H1 (cell line): ENCODE data around the gene FAM167B. TPM values are rescaled to one million over a fixed set of nuclear protein-coding genes. Genes with fewer than 3 reads are reported as not detected.

Experiments
- CTCF ChIA-PET: fragments of 300-600 bp; sonication (Branson Sonifier 250); formaldehyde crosslinking; loops from one replicate; lab custom pipeline; 2021; ENCODE audit not compliant: partially characterized antibody; lab: Charles Lee
- POLR2A ChIA-PET: fragments of 300-600 bp; sonication (Branson Sonifier 250); formaldehyde crosslinking; loops from one replicate; lab custom pipeline; 2021; ENCODE audit warnings: inconsistent platforms; ENCODE audit not compliant: partially characterized antibody; lab: Charles Lee
- DNase-seq, 2 experiments: peaks; one replicate each; pipeline versions ENCODE4 v3.0.0 to v3.0.0-alpha.2; 2010 to 2022; ENCODE audit warnings: low spot score in 2 of 2, low read depth in 1 of 2, mixed read lengths in 1 of 2
- FAIRE-seq: peaks from 2 replicates; lab custom pipeline; 2011; peaks lifted over from hg19 to GRCh38; lab: Jason Lieb, UNC
- H2AFZ ChIP-seq: 2 replicates; pipeline ENCODE4 v1.8.1; 2012; ENCODE audit warnings: low read length, inconsistent platforms
- H2AK5ac ChIP-seq: 2 replicates; pipeline ENCODE4 v1.6.1; 2013; ENCODE audit warnings: low read depth, low read length
- H2BK120ac ChIP-seq: replicated peaks from 2 replicates; pipeline ENCODE3; 2013; ENCODE audit warnings: low read depth, low read length, inconsistent platforms
- H2BK12ac ChIP-seq: 2 replicates; pipeline ENCODE4 v1.6.1; 2013; ENCODE audit warnings: low read depth, low read length
- H2BK15ac ChIP-seq: 2 replicates; pipeline ENCODE4 v1.6.1; 2013; ENCODE audit warnings: low read length
- H2BK20ac ChIP-seq: 2 replicates; pipeline ENCODE4 v1.6.1; 2013; ENCODE audit warnings: low read length
- H2BK5ac ChIP-seq: 2 replicates; pipeline ENCODE4 v1.6.1; 2013; ENCODE audit warnings: low read depth, low read length
- H3K14ac ChIP-seq: 2 replicates; pipeline ENCODE4 v1.6.1; 2013; ENCODE audit warnings: inconsistent platforms; ENCODE audit not compliant: insufficient read length
- H3K18ac ChIP-seq: 2 replicates; pipeline ENCODE4 v1.6.1; 2013; ENCODE audit warnings: low read length; ENCODE audit errors: extremely low read depth
- H3K23ac ChIP-seq: 2 replicates; pipeline ENCODE4 v1.6.1; 2013; ENCODE audit warnings: inconsistent platforms; ENCODE audit not compliant: insufficient read length
- H3K23me2 ChIP-seq: 2 replicates; pipeline ENCODE4 v1.6.1; 2013; ENCODE audit warnings: low read depth, low read length
- H3K27ac ChIP-seq: 2 replicates; pipeline ENCODE4 v1.6.1; 2011; ENCODE audit warnings: low read depth, low read length, inconsistent platforms
- H3K27me3 ChIP-seq, 4 experiments: replicated peaks in 1 of 4; 1 replicate in 1 of 4; 2 replicates in 3 of 4; pipeline versions ENCODE4 v1.6.1 to v1.8.1; 2011 to 2013; ENCODE audit warnings: low read length in 3 of 4, mild to moderate bottlenecking in 3 of 4, inconsistent platforms in 2 of 4, mixed read lengths in 2 of 4, moderate library complexity in 1 of 4; ENCODE audit not compliant: control insufficient read depth in 3 of 4, insufficient read depth in 3 of 4; ENCODE audit errors: extremely low read depth in 1 of 4
- H3K36me3 ChIP-seq, 4 experiments: 2 replicates each; pipeline versions ENCODE4 v1.6.1 to v1.8.1; 2011 to 2013; ENCODE audit warnings: mild to moderate bottlenecking in 4 of 4, low read length in 3 of 4, moderate library complexity in 2 of 4, control low read depth in 1 of 4, inconsistent platforms in 1 of 4; ENCODE audit not compliant: insufficient read depth in 4 of 4, control insufficient read depth in 2 of 4
- H3K4ac ChIP-seq: replicated peaks from 2 replicates; pipeline ENCODE3; 2013; ENCODE audit warnings: low read length, low read depth, mixed read lengths, inconsistent platforms; ENCODE audit not compliant: insufficient read length
- H3K4me1 ChIP-seq, 4 experiments: replicated peaks in 1 of 4; 1 replicate in 1 of 4; 2 replicates in 3 of 4; pipeline versions ENCODE4 v1.6.1 to v1.8.1; 2011 to 2013; ENCODE audit warnings: low read length in 3 of 4, inconsistent platforms in 2 of 4, mixed read lengths in 1 of 4; ENCODE audit not compliant: insufficient read depth in 4 of 4, control insufficient read depth in 3 of 4
- H3K4me2 ChIP-seq, 2 experiments: 2 replicates each; pipeline versions ENCODE4 v1.6.1 to v1.8.1; 2011 to 2013; ENCODE audit warnings: low read depth in 2 of 2, low read length in 2 of 2, control low read depth in 1 of 2, inconsistent platforms in 1 of 2, mild to moderate bottlenecking in 1 of 2; ENCODE audit not compliant: insufficient read depth in 1 of 2
- H3K4me3 ChIP-seq, 4 experiments: fragments of 200-600, 300-600 bp in 1 of 4; sonication (generic), shearing (Covaris generic), sonication (Bioruptor Twin) in 1 of 4; 2 replicates each; pipeline versions ENCODE4 v1.5.1 to v1.8.1; 2011 to 2016; ENCODE audit warnings: low read length in 4 of 4, low read depth in 3 of 4, control low read depth in 2 of 4, inconsistent platforms in 2 of 4, mild to moderate bottlenecking in 2 of 4, mixed read lengths in 1 of 4, moderate library complexity in 1 of 4; ENCODE audit not compliant: insufficient read depth in 2 of 4; ENCODE audit errors: extremely low read depth in 1 of 4
- H3K56ac ChIP-seq: replicated peaks from 2 replicates; pipeline ENCODE3; 2013; ENCODE audit warnings: low read depth, mild to moderate bottlenecking, mixed read lengths, low read length, inconsistent platforms; ENCODE audit not compliant: insufficient read length
- H3K79me1 ChIP-seq: 2 replicates; pipeline ENCODE4 v1.6.1; 2013; ENCODE audit warnings: low read depth, low read length, control low read depth
- H3K79me2 ChIP-seq, 2 experiments: 2 replicates each; pipeline versions ENCODE4 v1.6.1 to v1.8.1; 2012 to 2013; ENCODE audit warnings: low read length in 2 of 2, mild to moderate bottlenecking in 2 of 2, inconsistent platforms in 1 of 2; ENCODE audit not compliant: insufficient read depth in 2 of 2, control insufficient read depth in 1 of 2
- H3K9ac ChIP-seq, 4 experiments: replicated peaks in 1 of 4; 1 replicate in 1 of 4; 2 replicates in 3 of 4; pipeline versions ENCODE4 v1.6.1 to v1.8.1; 2011 to 2013; ENCODE audit warnings: low read depth in 3 of 4, low read length in 3 of 4, control low read depth in 2 of 4, mild to moderate bottlenecking in 2 of 4, moderate library complexity in 2 of 4, inconsistent platforms in 1 of 4; ENCODE audit errors: extremely low read depth in 1 of 4
- H3K9me3 ChIP-seq, 2 experiments: 2 replicates each; pipeline versions ENCODE4 v1.6.1 to v1.8.1; 2012 to 2013; ENCODE audit warnings: mild to moderate bottlenecking in 2 of 2, moderate library complexity in 2 of 2, control low read depth in 1 of 2, inconsistent platforms in 1 of 2, low read depth in 1 of 2, low read length in 1 of 2, mixed read lengths in 1 of 2; ENCODE audit not compliant: insufficient read depth in 2 of 2
- H4K20me1 ChIP-seq, 2 experiments: replicated peaks in 1 of 2; 2 replicates each; pipeline versions ENCODE3 to v1.8.1; 2011 to 2013; ENCODE audit warnings: inconsistent platforms in 2 of 2, low read length in 2 of 2, mild to moderate bottlenecking in 1 of 2; ENCODE audit not compliant: insufficient read depth in 2 of 2, control insufficient read depth in 1 of 2
- H4K5ac ChIP-seq: 2 replicates; pipeline ENCODE4 v1.6.1; 2013; ENCODE audit warnings: low read length, low read depth, mixed read lengths, inconsistent platforms; ENCODE audit not compliant: insufficient read length
- H4K8ac ChIP-seq: 2 replicates; pipeline ENCODE4 v1.8.0; 2013; ENCODE audit warnings: mild to moderate bottlenecking, moderate library complexity, low read length, inconsistent platforms; ENCODE audit not compliant: insufficient read depth; ENCODE audit errors: extremely low read depth
- H4K91ac ChIP-seq: replicated peaks from 2 replicates; pipeline ENCODE3; 2013; ENCODE audit warnings: low read length, mixed read lengths, inconsistent platforms; ENCODE audit not compliant: insufficient read length
- ASH2L ChIP-seq: fragments of 200-600, 300-600 bp; sonication (generic); IDR thresholded peaks from one replicate; pipeline ENCODE4 v1.7.1; 2017; ENCODE audit warnings: low read length
- CBX8 ChIP-seq: fragments of 300-800, 300-1000 bp; sonication (generic); IDR thresholded peaks from 2 replicates; pipeline ENCODE4 v1.7.1; 2016; ENCODE audit warnings: low read depth, low read length, borderline replicate concordance
- KDM1A ChIP-seq: fragments of 200-600, 300-600 bp; sonication (generic); IDR thresholded peaks from 2 replicates; pipeline ENCODE4 v1.7.1; 2016; ENCODE audit warnings: mild to moderate bottlenecking, low read length, borderline replicate concordance
- KDM4A ChIP-seq: IDR thresholded peaks from one replicate; pipeline ENCODE4 v1.7.1; 2012; ENCODE audit warnings: low read depth, mild to moderate bottlenecking, moderate library complexity, low read length, inconsistent platforms; ENCODE audit not compliant: severe bottlenecking
- SIN3A ChIP-seq, 2 experiments: IDR thresholded peaks in 1 of 2; conservative IDR thresholded peaks in 1 of 2; 2 replicates each; pipeline ENCODE4 v1.6.1; 2011 to 2012; ENCODE audit warnings: low read length in 2 of 2, improper control_type of control experiment in 1 of 2, low read depth in 1 of 2, mild to moderate bottlenecking in 1 of 2
- SP1 ChIP-seq: IDR thresholded peaks from 2 replicates; pipeline ENCODE4 v1.6.1; 2011; ENCODE audit warnings: low read depth, low read length
- YY1 ChIP-seq: IDR thresholded peaks from 2 replicates; pipeline ENCODE4 v1.6.1; 2011; ENCODE audit warnings: low read depth, mild to moderate bottlenecking, low read length
- WGBS, 2 experiments: shearing (Covaris generic) in 1 of 2; methylation state at CpG; one replicate each; pipeline versions ENCODE4 v1.1.6 to v1.1.7; 2013 to 2015; ENCODE audit warnings: low lambda C conversion rate in 2 of 2, mixed read lengths in 2 of 2, inconsistent platforms in 1 of 2, low coverage in 1 of 2, missing lambda C conversion rate in 1 of 2; ENCODE audit not compliant: insufficient replicate concordance in 2 of 2, insufficient coverage in 1 of 2, insufficient read length in 1 of 2; ENCODE audit errors: extremely low coverage in 1 of 2, missing lambda C conversion rate in 1 of 2; 5-methylcytosine and 5-hydroxymethylcytosine counted together
- polyA plus RNA-seq, 7 experiments: library from polyadenylated mRNA; depleted of rRNA in 3 of 7; stranded (reverse) in 5 of 7; unstranded in 2 of 7; fragments of >200 nt in 5 of 7; fragments of 200-250 nt in 2 of 7; gene quantifications; 1 replicate in 5 of 7; 2 replicates in 1 of 7; 4 replicates in 1 of 7; pipeline versions ENCODE4 v1.2.1 to v1.2.3, GENCODE V29; 2011 to 2013; ENCODE audit warnings: missing spikeins in 2 of 7, mixed read lengths in 2 of 7
- total RNA-seq: library from RNA; stranded (reverse); fragmentation: NEBNext Ultra II Directional; extraction: Animal tissue kit (Norgen Biotek cat#: 25700); gene quantifications from 2 replicates; pipeline ENCODE4 v1.2.1, GENCODE V29; 2021
- TF ChIP-seq, protein P1 (sequence below): IDR thresholded peaks from 2 replicates; pipeline ENCODE4 v1.6.1; 2012; ENCODE audit warnings: inconsistent platforms
- TF ChIP-seq, protein P2 (sequence below): IDR thresholded peaks from 2 replicates; pipeline ENCODE4 v1.6.1; 2012; ENCODE audit warnings: inconsistent platforms

FAM167B gene
- total and polyA plus RNA-seq, 2 of the 8 experiments (the other 6 are each of a cell fraction or from before 2014, with no cell fraction given), result 2.8 to 3.9 TPM

DNA sequence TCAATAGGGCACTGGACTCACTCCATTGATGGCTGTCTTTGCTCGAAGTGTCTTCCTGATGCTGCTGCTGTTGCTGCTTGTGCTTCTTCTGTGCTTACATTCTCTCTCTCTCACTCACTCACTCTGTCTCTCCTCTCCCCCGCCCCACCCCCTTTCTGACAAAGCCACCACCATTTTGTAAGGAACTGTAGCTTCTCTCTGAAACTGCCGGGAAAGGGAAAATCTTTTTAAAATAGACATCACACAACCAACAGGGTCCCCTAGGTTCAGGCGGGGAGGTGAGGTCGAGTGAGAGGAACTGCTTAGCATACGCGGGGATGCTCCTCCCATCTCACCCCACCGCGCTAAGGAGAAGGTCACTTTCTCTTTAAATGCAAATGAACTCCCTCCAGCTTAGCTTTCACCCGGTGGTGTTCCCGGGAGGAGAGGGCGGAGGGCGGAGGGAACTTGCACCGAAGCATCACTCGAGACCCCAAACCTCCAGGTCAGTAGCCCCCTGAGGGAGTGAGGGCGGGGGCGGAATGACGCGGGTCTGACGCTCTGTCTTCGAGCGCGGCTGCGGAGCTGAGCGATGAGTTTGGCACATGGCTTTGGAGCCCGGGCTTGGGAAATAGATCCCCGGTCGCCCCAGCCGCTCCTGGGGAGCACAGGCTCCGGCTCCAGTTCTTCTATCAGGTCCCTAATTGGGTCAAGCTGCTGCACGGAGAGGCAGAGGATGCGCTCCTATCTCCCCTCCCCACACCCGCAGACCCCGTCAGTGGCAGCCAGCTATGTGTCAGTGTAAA, 46.6 kb upstream of the FAM167B start, which contains the start of gene CCDC28B:
TSS of gene CCDC28B (plus strand) at position 370 of the 785 bp plus-strand sequence. CDS start 1,341 bp downstream, outside the sequence.
- Histone ChIP-seq H3K23ac (no peak within 1 kb of the TSS), H2BK20ac (no peak within 1 kb of the TSS), H3K36me3 (peaks cover 9 to 23% (median 15%) of the 10 kb centered on the region in 4 experiments; a peak in 6 of 8 replicates), H3K14ac (no peak within 1 kb of the TSS), H4K91ac (no peak within 1 kb of the TSS), H2BK12ac (peak within 1 kb of the TSS; percentile 80; the same call in 1 of the 2 replicates), H2BK5ac (peak within 1 kb of the TSS; percentile 53), H3K18ac (peak within 1 kb of the TSS; percentile 79; the same call in 1 of the 2 replicates), H3K23me2 (peaks cover 13% of the 10 kb centered on the region; the same call in 1 of the 2 replicates), H3K79me1 (0 out of 2 replicates have a peak, but pooled peaks cover 3% of the 10 kb centered on the region), H3K9ac (peak within 1 kb of the TSS in 2 of 4 experiments; percentile 6 to 14; a peak in 2 of 7 replicates), H3K9me3 (no peaks in the 10 kb centered on the region), H4K8ac (0 out of 2 replicates have a peak within 1 kb of the TSS, but pooled peaks have one; percentile 22), H3K4me3 (peak within 1 kb of the TSS; percentile 47 to 67 (median 62)), H2AK5ac (no peak within 1 kb of the TSS), H3K79me2 (no peaks in the 10 kb centered on the region), H4K5ac (peak within 1 kb of the TSS; percentile 54), H3K27ac (peak within 1 kb of the TSS; percentile 5; the same call in 1 of the 2 replicates), H3K4ac (no peak within 1 kb of the TSS), H3K56ac (no peak within 1 kb of the TSS), H3K4me2 (peak within 1 kb of the TSS; percentile 76 to 92), H2BK15ac (no peak within 1 kb of the TSS), H4K20me1 (peaks cover 3 to 5% of the 10 kb centered on the region in 2 experiments), H3K4me1 (peaks cover 13 to 31% (median 20%) of the 10 kb centered on the region in 4 experiments), H2AFZ (peak within 1 kb of the TSS; percentile 8; the same call in 1 of the 2 replicates), H2BK120ac (no peak within 1 kb of the TSS), H3K27me3 (peaks cover 0 to 4% (median 2%) of the 10 kb centered on the region in 4 experiments; a peak in 3 of 7 replicates)
- FAIRE-seq (peak; percentile 58), DNase-seq (peak in 1 of 2 experiments; percentile 82)
- POLR2A ChIA-PET, result interaction anchor here (0.7 to 21.3 kb wide), 22 partner anchors 8 to 187 kb away, joined by 3 to 332 read pairs (median 6); partner anchors contain the start of genes DCDC2B, EIF3I, HDAC1 and IQCC
- CTCF ChIA-PET, result interaction anchor here (0.7 to 4.2 kb wide), 8 partner anchors 9 to 155 kb away, joined by 3 to 25 read pairs (median 5); no protein-coding TSS in a partner anchor
- 1% methylated on average over 31 of the region's 34 CpGs; no CpG with 5 or more reads in 1 of the 2 experiments for WGBS, 2 experiments
- TF ChIP-seq KDM4A (peak; percentile 79), SP1 (peak; percentile 35; the same call in 1 of the 2 replicates), YY1 (peak; percentile 81), CBX8 (no peak), SIN3A (conservative IDR thresholded peaks at IDR 0.05 in 1 of 2, IDR thresholded peaks at IDR 0.05 in 1 of 2; ENCODE audit: low read depth in 1 of 2, low read length in 2 of 2) (peak in 1 of 2 experiments; percentile 38; a peak in 2 of 4 replicates), KDM1A (peak; percentile 48; the same call in 1 of the 2 replicates), ASH2L (peak; percentile 79)
- TF ChIP-seq, protein P1, sequence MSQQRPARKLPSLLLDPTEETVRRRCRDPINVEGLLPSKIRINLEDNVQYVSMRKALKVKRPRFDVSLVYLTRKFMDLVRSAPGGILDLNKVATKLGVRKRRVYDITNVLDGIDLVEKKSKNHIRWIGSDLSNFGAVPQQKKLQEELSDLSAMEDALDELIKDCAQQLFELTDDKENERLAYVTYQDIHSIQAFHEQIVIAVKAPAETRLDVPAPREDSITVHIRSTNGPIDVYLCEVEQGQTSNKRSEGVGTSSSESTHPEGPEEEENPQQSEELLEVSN, result peak; percentile 93
- TF ChIP-seq, protein P2, sequence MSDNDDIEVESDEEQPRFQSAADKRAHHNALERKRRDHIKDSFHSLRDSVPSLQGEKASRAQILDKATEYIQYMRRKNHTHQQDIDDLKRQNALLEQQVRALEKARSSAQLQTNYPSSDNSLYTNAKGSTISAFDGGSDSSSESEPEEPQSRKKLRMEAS, result peak; percentile 95
